PC-3 (cell line): ENCODE data around the gene BMPR1A. TPM values are rescaled to one million over a fixed set of nuclear protein-coding genes. Genes with fewer than 3 reads are reported as not detected.
"Not testable (repeated sequence)": the region's sequence is repeated elsewhere in the genome, so short reads cannot be mapped to it uniquely, and the experiment has no call there.

ENCODE experiments used
- ATAC-seq: fragments of 200-7000 bp; cut with Tn5 transposase; 2 replicates; pipeline ENCODE4 v1.9.1; 2020; ENCODE audit warnings: mild to moderate bottlenecking, moderate library complexity
- BruUV-seq: library from RNA; stranded (reverse); fragments of 400-500 nt; replicated peaks from 2 replicates; lab custom pipeline; 2021; lab: Mats Ljungman, UMichigan
- CTCF ChIA-PET: fragments of 300-600 bp; sonication (Branson Sonifier 250); formaldehyde crosslinking; loops from one replicate; lab custom pipeline; 2022; ENCODE audit warnings: antibody characterized with exemption; lab: Charles Lee
- POLR2A ChIA-PET: fragments of 300-600 bp; sonication (Branson Sonifier 250); formaldehyde crosslinking; loops from one replicate; lab custom pipeline; 2022; ENCODE audit warnings: antibody characterized with exemption; ENCODE audit not compliant: unreplicated experiment; lab: Charles Lee
- DNase-seq: peaks from one replicate; pipeline ENCODE4 v3.0.0-alpha.2; 2015
- H2AFZ ChIP-seq: fragments of 300-600 bp; sonication (generic); 2 replicates; pipeline ENCODE4 v1.6.0; 2016; ENCODE audit warnings: antibody characterized with exemption, low read length
- H3F3A ChIP-seq: fragments of 300-600 bp; sonication (generic); one replicate; pipeline ENCODE4 v1.6.0; 2017; ENCODE audit warnings: antibody characterized with exemption, low read length, control low read depth, mild to moderate bottlenecking; ENCODE audit not compliant: unreplicated experiment
- H3K27ac ChIP-seq: fragments of 300-600 bp; sonication (generic); 2 replicates; pipeline ENCODE4 v1.5.1; 2016; ENCODE audit warnings: mild to moderate bottlenecking, low read length
- H3K27me3 ChIP-seq: fragments of 300-600 bp; sonication (generic); 2 replicates; pipeline ENCODE4 v1.6.1; 2016; ENCODE audit warnings: low read length, mixed read lengths
- H3K36me3 ChIP-seq: fragments of 300-600 bp; sonication (generic); 2 replicates; pipeline ENCODE4 v1.6.1; 2016; ENCODE audit warnings: low read depth, mixed run types, low read length, mixed read lengths
- H3K4me1 ChIP-seq: fragments of 300-600 bp; sonication (generic); 2 replicates; pipeline ENCODE4 v1.5.1; 2016; ENCODE audit warnings: low read length; ENCODE audit not compliant: insufficient read depth
- H3K4me2 ChIP-seq: fragments of 300-600 bp; sonication (generic); 2 replicates; pipeline ENCODE4 v1.6.0; 2016; ENCODE audit warnings: low read length
- H3K4me3 ChIP-seq: fragments of 300-600 bp; sonication (generic); 2 replicates; pipeline ENCODE4 v1.5.1; 2016; ENCODE audit warnings: mild to moderate bottlenecking, low read length, mixed read lengths
- H3K79me2 ChIP-seq: fragments of 300-600 bp; sonication (generic); 2 replicates; pipeline ENCODE4 v1.6.1; 2017; ENCODE audit warnings: low read length, mixed read lengths
- H3K9ac ChIP-seq: fragments of 300-600 bp; sonication (generic); 2 replicates; pipeline ENCODE4 v1.6.0; 2016; ENCODE audit warnings: mild to moderate bottlenecking, low read length
- H3K9me2 ChIP-seq: fragments of 300-600 bp; sonication (generic); replicated peaks from 2 replicates; pipeline ENCODE4 v1.6.1; 2016; ENCODE audit warnings: mixed run types, low read length, mixed read lengths
- H3K9me3 ChIP-seq: fragments of 300-600 bp; sonication (generic); 2 replicates; pipeline ENCODE4 v1.6.1; 2016; ENCODE audit warnings: low read length, mixed read lengths
- H4K20me1 ChIP-seq: fragments of 300-600 bp; sonication (generic); 2 replicates; pipeline ENCODE4 v1.6.1; 2016; ENCODE audit warnings: low read length, mixed read lengths
- CTCF ChIP-seq: fragments of 300-600 bp; sonication (generic); conservative IDR thresholded peaks from 2 replicates; pipeline ENCODE4 v1.5.1; 2017; ENCODE audit warnings: antibody characterized with exemption, low read depth, mild to moderate bottlenecking, low read length
- EZH2 ChIP-seq: fragments of 300-600 bp; sonication (generic); IDR thresholded peaks from one replicate; pipeline ENCODE4 v1.6.1; 2017; ENCODE audit warnings: antibody characterized with exemption, mild to moderate bottlenecking, low read length; ENCODE audit not compliant: unreplicated experiment
- EZH2phosphoT487 ChIP-seq: fragments of 300-600 bp; sonication (generic); IDR thresholded peaks from 2 replicates; pipeline ENCODE4 v1.6.1; 2018; ENCODE audit warnings: mild to moderate bottlenecking, antibody characterized with exemption, low read length, borderline replicate concordance
- intact Hi-C: fragments of 100-400 bp; cut with micrococcal nuclease; formaldehyde crosslinking; loops from 2 replicates; pipeline ENCODE4 v1.9.0; 2023
- total RNA-seq: library from RNA; depleted of rRNA; stranded (reverse); fragments of >200 nt; gene quantifications from 2 replicates; pipeline ENCODE4 v1.2.3, GENCODE V29; 2014

BMPR1A gene
- total RNA-seq, 1 experiment from 2014 or later = 14.5 TPM

- intact Hi-C loops = no loop called here
- CTCF ChIA-PET = no interaction called here
- H3K9me3 ChIP-seq = no peaks in the 10 kb centered on the region
- TF ChIP-seq CTCF (no peak), EZH2 (no peak)
- H3K27me3 ChIP-seq = no peaks in the 10 kb centered on the region
- no peak overlapping the region for H3K4me2 ChIP-seq
- H3K4me3 ChIP-seq = no peak overlapping the region
- no TSS peak for BruUV-seq
- ATAC-seq = no peak
- H3K9me2 ChIP-seq = no peaks in the 10 kb centered on the region
- no peaks in the 10 kb centered on the region for H3F3A ChIP-seq
- H2AFZ ChIP-seq = no peak overlapping the region
- POLR2A ChIA-PET = no interaction called here
- no peak for DNase-seq
- peaks cover 7% of the 10 kb centered on the region for H3K4me1 ChIP-seq
- H4K20me1 ChIP-seq = no peaks in the 10 kb centered on the region
- no peaks in the 10 kb centered on the region for H3K36me3 ChIP-seq
- no peak overlapping the region for H3K9ac ChIP-seq
- no peak overlapping the region for H3K27ac ChIP-seq
- H3K79me2 ChIP-seq = no peaks in the 10 kb centered on the region
These were observed 180.5 kb downstream of the BMPR1A start for GRCh38 chr10:86936661-86937501.

GRCh38 chr10:86937502-86938154, 181.2 kb downstream of the BMPR1A start:
- POLR2A ChIA-PET = no interaction called here
- Histone ChIP-seq H3K36me3 (no peaks in the 10 kb centered on the region), H4K20me1 (no peaks in the 10 kb centered on the region), H3F3A (no peaks in the 10 kb centered on the region), H3K27ac (no peak overlapping the region), H3K4me3 (no peak overlapping the region), H3K4me2 (no peak overlapping the region), H3K9ac (no peak overlapping the region), H3K4me1 (peaks cover 4% of the 10 kb centered on the region; the same call in 1 of the 2 replicates), H3K79me2 (no peaks in the 10 kb centered on the region), H3K9me2 (no peaks in the 10 kb centered on the region), H3K27me3 (no peaks in the 10 kb centered on the region), H3K9me3 (no peaks in the 10 kb centered on the region), H2AFZ (no peak overlapping the region)
- BruUV-seq = no TSS peak
- intact Hi-C loops = no loop called here
- CTCF ChIA-PET = interaction anchor here (1.3 kb wide), 1 partner anchor 23 kb away, joined by 5 read pairs; no protein-coding TSS in a partner anchor
- DNase-seq = no peak
- no peak for TF ChIP-seq EZH2phosphoT487
- ATAC-seq = no peak

- Histone ChIP-seq H2AFZ (no peak overlapping the region), H3K9ac (no peak overlapping the region), H3K4me3 (no peak overlapping the region), H3K9me2 (no peaks in the 10 kb centered on the region), H3F3A (no peaks in the 10 kb centered on the region), H3K79me2 (no peaks in the 10 kb centered on the region), H3K36me3 (no peaks in the 10 kb centered on the region), H3K27me3 (no peaks in the 10 kb centered on the region), H3K27ac (no peak overlapping the region), H3K4me2 (no peak overlapping the region), H3K4me1 (peaks cover 4% of the 10 kb centered on the region; the same call in 1 of the 2 replicates), H4K20me1 (no peaks in the 10 kb centered on the region), H3K9me3 (no peaks in the 10 kb centered on the region)
- ChIA-PET POLR2A (no interaction called here), CTCF (interaction anchor here (1.3 kb wide), 1 partner anchor 22 kb away, joined by 5 read pairs; no protein-coding TSS in a partner anchor)
- DNase-seq = no peak
- intact Hi-C loops = no loop called here
- no TSS peak for BruUV-seq
- ATAC-seq = no peak
- TF ChIP-seq CTCF (no peak), EZH2phosphoT487 (no peak), EZH2 (no peak)
These were observed 181.8 kb downstream of the BMPR1A start for GRCh38 chr10:86938260-86938659.

- BruUV-seq, H2AFZ ChIP-seq, H3K9me2 ChIP-seq, H3K4me3 ChIP-seq, DNase-seq, H3K4me1 ChIP-seq, ATAC-seq, H3K27me3 ChIP-seq, POLR2A ChIA-PET, intact Hi-C loops, H3F3A ChIP-seq, H3K4me2 ChIP-seq, H3K9me3 ChIP-seq, H4K20me1 ChIP-seq, H3K79me2 ChIP-seq, H3K9ac ChIP-seq, H3K27ac ChIP-seq, H3K36me3 ChIP-seq: not testable (repeated sequence)
- CTCF ChIA-PET = interaction anchor here (0.7 to 0.8 kb wide), 2 partner anchors 26 to 155 kb away, joined by 5 to 7 read pairs; partner anchors contain the start of gene SHLD2
These were observed 183.7 kb downstream of the BMPR1A start for GRCh38 chr10:86940076-86940475.
